CD4-positive, alpha-beta T cell treated with Interleukin-4 for 4 hours (primary cell): ENCODE results near the gene HOXB1.
"Not testable (repeated sequence)": the region's sequence is repeated elsewhere in the genome, so short reads cannot be mapped to it uniquely, and the experiment has no call there.

ENCODE experiments used
- DNase-seq: peaks from one replicate; pipeline ENCODE4 v3.0.0-alpha.2; 2020

HOXB1 gene

GRCh38 chr17:48489781-48490180 lies 41.0 kb downstream of the HOXB1 start:
- DNase-seq = no peak

GRCh38 chr17:48488548-48489106 lies 42.2 kb downstream of the HOXB1 start:
- no peak for DNase-seq

- no peak for DNase-seq
These were observed 43.6 kb downstream of the HOXB1 start for GRCh38 chr17:48487221-48487620.

- DNase-seq = no peak
These were observed 44.3 kb downstream of the HOXB1 start for GRCh38 chr17:48486557-48486956.

- no peak for DNase-seq
These were observed 46.0 kb downstream of the HOXB1 start for GRCh38 chr17:48484850-48485249.

- no peak for DNase-seq
These were observed 46.6 kb downstream of the HOXB1 start for GRCh38 chr17:48484256-48484655.

- DNase-seq = no peak
These were observed 47.2 kb downstream of the HOXB1 start for GRCh38 chr17:48483471-48484131.

- no peak for DNase-seq
These were observed 47.8 kb downstream of the HOXB1 start for GRCh38 chr17:48483004-48483403.

- not testable (repeated sequence) for DNase-seq
These were observed 48.5 kb downstream of the HOXB1 start for GRCh38 chr17:48482301-48482700.

GRCh38 chr17:48479014-48479402 lies 51.8 kb downstream of the HOXB1 start:
- no peak for DNase-seq
